Cardiac fibroblast (primary cell): ENCODE data around the gene SNORC.

Experiments
- DNase-seq, 2 donors: peaks; one replicate each; pipeline versions ENCODE4 v3.0.0 to v3.0.0-alpha.2; 2010; ENCODE audit warnings: low read depth in 2 of 2
- H3K4me3 ChIP-seq, 2 donors: replicated peaks in 1 of 2; 1 replicate in 1 of 2; 2 replicates in 1 of 2; pipeline ENCODE4 v1.5.1; 2011; ENCODE audit warnings: low read depth in 2 of 2, low read length in 2 of 2, mild to moderate bottlenecking in 2 of 2, moderate library complexity in 1 of 2
- CTCF ChIP-seq: IDR thresholded peaks from one replicate; pipeline ENCODE4 v1.5.1; 2011; ENCODE audit warnings: low read depth, mild to moderate bottlenecking, low read length, inconsistent platforms

Gene SNORC

GRCh38 chr2:232890896-232891601 is 21.0 kb downstream of the SNORC start:
- peak; percentile 17 to 23 for DNase-seq
- no peak overlapping the region for H3K4me3 ChIP-seq
- no peak for TF ChIP-seq CTCF

GRCh38 chr2:232891621-232892071 is 21.6 kb downstream of the SNORC start:
- DNase-seq: peak; percentile 76 to 78
- TF ChIP-seq CTCF: no peak
- no peak overlapping the region for H3K4me3 ChIP-seq

GRCh38 chr2:232892221-232892620 is 22.2 kb downstream of the SNORC start:
- no peak for TF ChIP-seq CTCF
- DNase-seq: no peak
- H3K4me3 ChIP-seq: no peak overlapping the region

- no peak for DNase-seq
- TF ChIP-seq CTCF: no peak
- H3K4me3 ChIP-seq: no peak overlapping the region
Observed at GRCh38 chr2:232892843-232893242, 22.8 kb downstream of the SNORC start.

GRCh38 chr2:232893834-232894233 is 23.8 kb downstream of the SNORC start:
- no peak for TF ChIP-seq CTCF
- no peak overlapping the region for H3K4me3 ChIP-seq
- DNase-seq: no peak

GRCh38 chr2:232894251-232894650 is 24.2 kb downstream of the SNORC start:
- no peak overlapping the region for H3K4me3 ChIP-seq
- no peak for TF ChIP-seq CTCF
- DNase-seq: no peak

- H3K4me3 ChIP-seq: no peak overlapping the region
- TF ChIP-seq CTCF: no peak
- no peak for DNase-seq
Observed at GRCh38 chr2:232894746-232895145, 24.7 kb downstream of the SNORC start.
